ENCODE measurements around the gene KLRK1.
"Not testable (repeated sequence)": the region's sequence is repeated elsewhere in the genome, so short reads cannot be mapped to it uniquely, and the experiment has no call there.

DNA sequence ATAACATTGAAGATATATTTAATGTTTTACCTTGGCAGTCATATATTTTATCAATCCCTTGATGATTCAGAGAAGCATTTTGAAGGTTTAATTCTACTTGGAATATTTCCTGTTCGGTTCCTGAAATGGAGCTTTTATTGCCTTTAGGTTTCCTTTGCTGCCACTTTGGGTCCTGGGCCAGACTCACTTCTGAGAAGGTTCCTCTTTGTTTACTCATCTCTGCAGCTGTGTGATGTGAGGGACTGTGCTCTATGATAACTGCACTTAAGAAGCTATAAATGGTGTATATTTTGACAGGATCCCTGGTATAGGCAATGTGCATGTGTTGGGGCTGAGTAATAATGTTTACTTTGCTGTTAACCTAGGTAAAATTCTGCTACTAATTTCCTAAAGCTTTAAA lies 30.5 kb upstream of the KLRK1 start, which contains the start of gene KLRC3:
- not testable (repeated sequence) for TF ChIP-seq CTCF (IDR thresholded peaks at IDR 0.05); EZH2 (IDR thresholded peaks at IDR 0.05; ENCODE audit: borderline replicate concordance, insufficient read depth, low read depth, low read length, poor library complexity, severe bottlenecking)
